ENCODE measurements around the gene HTD2.

DNA sequence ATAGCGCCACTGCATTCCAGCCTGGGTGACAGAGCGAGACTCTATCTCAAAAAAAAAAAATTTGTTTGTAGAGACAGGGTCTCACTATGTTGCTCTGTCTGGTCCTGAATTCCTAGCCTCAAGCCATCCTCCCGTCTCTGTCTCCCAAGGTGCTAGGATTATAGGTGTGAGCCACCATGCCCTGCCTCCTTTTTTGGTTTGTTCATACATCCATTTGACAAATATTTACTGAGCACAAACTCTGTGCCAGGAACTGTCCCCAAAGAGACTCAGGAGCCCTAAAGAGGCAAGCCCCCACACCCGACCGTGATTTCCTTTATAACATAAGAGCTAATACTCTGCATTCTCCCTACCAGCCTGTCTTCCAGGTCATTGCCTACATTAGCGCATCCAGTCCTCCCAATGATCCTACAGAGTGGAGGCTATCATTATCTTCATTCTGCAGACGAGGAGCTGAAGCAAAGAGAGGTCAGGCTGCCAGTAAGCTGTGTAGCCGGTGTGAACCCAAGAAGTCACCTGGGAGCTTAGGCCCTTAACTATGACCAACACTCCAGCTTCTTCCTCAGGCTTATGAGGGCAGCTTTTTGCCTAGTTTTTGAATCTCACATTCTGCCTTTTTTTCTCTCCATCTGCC lies 20.1 kb downstream of the HTD2 start:
- TF ChIP-seq, protein P1, sequence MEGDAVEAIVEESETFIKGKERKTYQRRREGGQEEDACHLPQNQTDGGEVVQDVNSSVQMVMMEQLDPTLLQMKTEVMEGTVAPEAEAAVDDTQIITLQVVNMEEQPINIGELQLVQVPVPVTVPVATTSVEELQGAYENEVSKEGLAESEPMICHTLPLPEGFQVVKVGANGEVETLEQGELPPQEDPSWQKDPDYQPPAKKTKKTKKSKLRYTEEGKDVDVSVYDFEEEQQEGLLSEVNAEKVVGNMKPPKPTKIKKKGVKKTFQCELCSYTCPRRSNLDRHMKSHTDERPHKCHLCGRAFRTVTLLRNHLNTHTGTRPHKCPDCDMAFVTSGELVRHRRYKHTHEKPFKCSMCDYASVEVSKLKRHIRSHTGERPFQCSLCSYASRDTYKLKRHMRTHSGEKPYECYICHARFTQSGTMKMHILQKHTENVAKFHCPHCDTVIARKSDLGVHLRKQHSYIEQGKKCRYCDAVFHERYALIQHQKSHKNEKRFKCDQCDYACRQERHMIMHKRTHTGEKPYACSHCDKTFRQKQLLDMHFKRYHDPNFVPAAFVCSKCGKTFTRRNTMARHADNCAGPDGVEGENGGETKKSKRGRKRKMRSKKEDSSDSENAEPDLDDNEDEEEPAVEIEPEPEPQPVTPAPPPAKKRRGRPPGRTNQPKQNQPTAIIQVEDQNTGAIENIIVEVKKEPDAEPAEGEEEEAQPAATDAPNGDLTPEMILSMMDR (IDR thresholded peaks at IDR 0.05; ENCODE audit: insufficient read depth, low read depth, low read length): no peak
- TF ChIP-seq EZH2 (IDR thresholded peaks at IDR 0.05; ENCODE audit: insufficient read depth, low read length): no peak

All from astrocyte (in vitro differentiated cells and primary cell).